SK-N-SH treated with all-trans-retinoic acid at 6 μM for 48 hours (cell line): ENCODE data around the gene FHDC1.

Experiments
- BACH2 ChIP-seq: fragments of 250-450 bp; sonication (Bioruptor Pico); IDR thresholded peaks from 2 replicates; pipeline ENCODE4 v1.9.0; 2021; ENCODE audit warnings: mild to moderate bottlenecking, borderline replicate concordance
- ISL1 ChIP-seq: fragments of 250-450 bp; sonication (Bioruptor Pico); IDR thresholded peaks from 2 replicates; pipeline ENCODE4 v2.1.2; 2022; ENCODE audit warnings: mild to moderate bottlenecking, moderate library complexity
- TOX ChIP-seq: fragments of 250-450 bp; sonication (Bioruptor Pico); IDR thresholded peaks from 2 replicates; pipeline ENCODE4 v1.8.0; 2021; ENCODE audit warnings: mild to moderate bottlenecking, moderate library complexity, borderline replicate concordance

DNA sequence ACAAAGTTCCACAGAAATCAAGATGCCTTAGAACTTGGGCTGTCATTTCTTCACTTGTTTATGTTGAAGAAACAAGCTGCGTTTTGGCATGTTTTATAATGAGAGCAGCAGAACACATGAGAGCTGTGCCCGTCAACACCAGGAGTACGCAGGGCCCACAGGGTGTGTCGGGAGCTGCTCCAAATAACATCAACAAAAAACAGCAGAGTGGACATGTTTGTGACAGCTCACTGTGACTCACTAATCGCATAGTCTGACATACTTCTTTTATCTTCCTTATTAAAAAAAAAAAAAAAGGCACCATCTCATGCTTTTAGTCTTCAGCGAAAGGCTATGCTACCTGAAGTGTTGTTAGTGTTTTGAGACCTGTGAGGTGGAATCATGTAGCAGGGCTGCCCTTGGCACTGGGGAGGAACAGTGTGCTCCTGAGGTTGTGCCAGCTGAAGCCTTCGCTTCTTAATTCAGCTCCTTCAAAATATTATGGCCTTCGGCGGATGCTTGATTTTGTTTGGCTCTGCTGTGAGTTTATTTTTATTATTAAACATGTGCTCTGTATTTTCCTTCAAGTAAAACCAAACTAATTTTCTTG lies 32.8 kb downstream of the FHDC1 start:
- TF ChIP-seq BACH2 (CRISPR knock-in tag): no peak
- TF ChIP-seq TOX (CRISPR knock-in tag): no peak
- TF ChIP-seq ISL1 (CRISPR knock-in tag): no peak
